ENCODE data around the gene LIX1L. TPM values are rescaled to one million over a fixed set of nuclear protein-coding genes. Genes with fewer than 3 reads are reported as not detected.

Gene LIX1L
- total RNA-seq, 1 donor from 2014 or later, result 39.4 TPM

- Mint-ChIP-seq H3K36me3 (ENCODE audit: low read depth) (peaks cover 22% of the 10 kb centered on the region), H3K27ac (peak overlapping the region; percentile 81), H3K4me1 (ENCODE audit: low read depth) (peaks cover 39% of the 10 kb centered on the region), H3K27me3 (ENCODE audit: low read depth) (no peaks in the 10 kb centered on the region), H3K4me3 (ENCODE audit: low read depth) (peak overlapping the region; percentile 90), H3K9me3 (peaks cover 15% of the 10 kb centered on the region)
- no peak for DNase-seq (ENCODE audit: low spot score)
- intact Hi-C loops (cut with micrococcal nuclease), result loop anchor here (2.0 kb wide), 2 partner anchors 46 to 74 kb away; partner anchors contain the start of gene PEX11B
These were observed 7.4 kb upstream of the LIX1L start for GRCh38 chr1:145965119-145965744.

GRCh38 chr1:145964328-145965118 lies 6.7 kb upstream of the LIX1L start, which contains the start of the genes ANKRD34A and POLR3GL:
Gene ANKRD34A (minus strand): TSS chr1:145964575. CDS start chr1:145961759, 2,816 bp downstream.
Gene POLR3GL (plus strand): TSS chr1:145964690. CDS start chr1:145974866, 10,176 bp downstream.
- Mint-ChIP-seq H3K27ac (peak within 1 kb of the TSS; percentile 81), H3K9me3 (peaks cover 15% of the 10 kb centered on the region), H3K36me3 (ENCODE audit: low read depth) (peaks cover 19% of the 10 kb centered on the region), H3K4me3 (ENCODE audit: low read depth) (peak within 1 kb of the TSS; percentile 90), H3K27me3 (ENCODE audit: low read depth) (no peaks in the 10 kb centered on the region), H3K4me1 (ENCODE audit: low read depth) (peaks cover 39% of the 10 kb centered on the region)
- intact Hi-C loops (cut with micrococcal nuclease), result loop anchor here (1.0 to 5.0 kb wide), 4 partner anchors 15 to 74 kb away; partner anchors contain the start of genes PEX11B and TXNIP
- peak; percentile 90 for DNase-seq (ENCODE audit: low spot score)

DNA sequence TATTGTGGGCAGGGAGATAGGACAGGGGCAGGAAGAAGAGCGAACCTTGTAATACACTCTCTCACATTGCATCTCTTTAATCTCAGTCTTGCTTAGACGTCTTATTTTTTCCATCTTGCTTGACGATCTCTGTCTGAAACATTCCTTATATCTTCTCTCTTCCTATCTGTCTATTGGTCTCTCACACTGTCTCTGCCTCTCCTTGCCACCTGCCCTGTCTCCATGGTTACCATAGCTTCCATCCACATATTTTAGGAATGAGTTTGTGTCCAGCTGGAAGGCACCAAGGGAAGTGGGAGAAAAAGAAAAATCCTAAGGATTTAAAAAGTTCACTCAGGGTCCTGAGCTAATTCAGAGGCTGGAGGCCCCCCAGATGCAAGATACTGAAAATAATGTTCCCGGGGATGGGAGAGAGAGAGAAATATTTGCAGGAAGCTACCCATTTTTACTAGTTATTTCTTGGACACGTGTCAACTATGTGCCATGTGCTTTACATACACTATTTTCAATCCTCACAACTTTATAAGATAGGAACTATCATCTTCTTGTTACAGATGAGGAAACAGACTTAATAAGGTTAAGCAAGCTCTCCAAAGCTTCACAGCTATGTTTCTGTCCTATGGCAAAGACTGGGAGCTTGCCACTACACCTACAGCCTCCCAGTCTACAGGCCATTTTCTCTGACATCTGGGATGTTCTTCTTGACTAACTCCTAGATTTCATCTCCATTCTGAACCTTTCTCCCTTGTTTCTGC lies 5.6 kb upstream of the LIX1L start:
- H3K4me1 Mint-ChIP-seq (ENCODE audit: low read depth), result peaks cover 48% of the 10 kb centered on the region

DNA sequence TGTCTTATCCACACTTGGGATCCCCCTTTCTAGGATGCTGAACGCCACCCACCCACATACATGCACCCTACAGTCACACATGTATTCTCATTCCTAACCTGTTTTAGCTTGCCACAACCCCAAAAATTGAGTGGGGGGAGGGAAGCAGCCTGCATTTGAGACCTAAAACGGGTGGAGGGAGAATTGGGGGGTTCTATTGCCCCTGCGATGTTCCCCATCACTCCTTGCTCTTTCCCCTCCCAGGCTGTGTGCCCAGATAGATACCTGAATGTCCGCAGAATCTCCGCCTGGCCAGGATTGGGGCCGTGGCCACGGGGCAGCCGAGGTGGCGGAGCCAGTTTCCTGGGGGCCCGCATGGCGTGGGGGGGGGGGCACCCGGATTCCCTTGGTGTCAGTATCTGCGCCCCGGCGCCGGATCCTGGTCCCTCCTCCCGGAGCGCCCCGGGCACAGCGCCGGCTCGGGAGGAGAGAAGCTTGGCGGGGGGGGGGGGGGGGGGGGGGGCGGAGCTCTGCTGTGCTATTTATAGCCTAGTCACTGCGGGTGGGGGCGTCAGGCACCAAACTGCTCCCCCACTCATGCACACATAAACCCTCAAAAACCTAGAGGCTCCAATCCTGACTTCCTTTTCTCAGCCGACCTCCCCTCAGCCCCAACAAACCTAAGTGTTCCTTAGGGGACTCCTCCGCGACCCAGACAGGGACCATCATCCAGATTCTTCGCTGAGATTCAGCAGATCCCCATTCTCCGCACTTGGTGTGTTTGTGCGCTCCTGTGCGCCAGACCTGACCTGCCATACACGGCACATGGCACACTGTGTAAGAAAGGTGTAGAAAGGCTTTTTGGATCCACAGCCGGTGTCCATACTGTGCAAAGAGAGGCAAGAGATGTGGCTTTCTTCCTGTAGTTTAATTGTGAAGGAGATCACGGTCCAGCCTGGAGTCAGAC lies 4.6 kb upstream of the LIX1L start:
- Mint-ChIP-seq H3K4me3 (ENCODE audit: low read depth) (peak overlapping the region; percentile 90), H3K36me3 (ENCODE audit: low read depth) (peaks cover 7% of the 10 kb centered on the region)
- intact Hi-C loops (cut with micrococcal nuclease), result loop anchor here (5.0 kb wide), 1 partner anchor 35 kb away; the partner anchor contains the start of gene TXNIP

More for the DNA sequence above, 5.6 kb upstream of the LIX1L start:
- Mint-ChIP-seq H3K27ac (peak overlapping the region; percentile 81), H3K27me3 (ENCODE audit: low read depth) (no peaks in the 10 kb centered on the region), H3K4me3 (ENCODE audit: low read depth) (peak overlapping the region; percentile 90), H3K9me3 (peaks cover 15% of the 10 kb centered on the region), H3K36me3 (ENCODE audit: low read depth) (peaks cover 16% of the 10 kb centered on the region)
- intact Hi-C loops (cut with micrococcal nuclease), result loop anchor here (1.0 to 5.0 kb wide), 4 partner anchors 16 to 75 kb away; partner anchors contain the start of genes PEX11B and TXNIP
- no peak for DNase-seq (ENCODE audit: low spot score)

GRCh38 chr1:145961425-145962156 lies 3.8 kb upstream of the LIX1L start:
- H3K27ac Mint-ChIP-seq, result peak overlapping the region; percentile 62
- H3K4me1 Mint-ChIP-seq (ENCODE audit: low read depth), result peaks cover 59% of the 10 kb centered on the region
- no peaks in the 10 kb centered on the region for H3K27me3 Mint-ChIP-seq (ENCODE audit: low read depth)
- H3K9me3 Mint-ChIP-seq, result no peaks in the 10 kb centered on the region
- no peak for DNase-seq (ENCODE audit: low spot score)
- H3K36me3 Mint-ChIP-seq (ENCODE audit: low read depth), result no peaks in the 10 kb centered on the region
- peak overlapping the region; percentile 87 for H3K4me3 Mint-ChIP-seq (ENCODE audit: low read depth)
- intact Hi-C loops (cut with micrococcal nuclease), result loop anchor here (5.0 kb wide), 1 partner anchor 36 kb away; the partner anchor contains the start of gene TXNIP

More for the DNA sequence above, 4.6 kb upstream of the LIX1L start:
- peaks cover 7% of the 10 kb centered on the region for H3K9me3 Mint-ChIP-seq
- H3K27ac Mint-ChIP-seq, result peak overlapping the region; percentile 77
- H3K27me3 Mint-ChIP-seq (ENCODE audit: low read depth), result no peaks in the 10 kb centered on the region
- peaks cover 53% of the 10 kb centered on the region for H3K4me1 Mint-ChIP-seq (ENCODE audit: low read depth)
- no peak for DNase-seq (ENCODE audit: low spot score)

DNA sequence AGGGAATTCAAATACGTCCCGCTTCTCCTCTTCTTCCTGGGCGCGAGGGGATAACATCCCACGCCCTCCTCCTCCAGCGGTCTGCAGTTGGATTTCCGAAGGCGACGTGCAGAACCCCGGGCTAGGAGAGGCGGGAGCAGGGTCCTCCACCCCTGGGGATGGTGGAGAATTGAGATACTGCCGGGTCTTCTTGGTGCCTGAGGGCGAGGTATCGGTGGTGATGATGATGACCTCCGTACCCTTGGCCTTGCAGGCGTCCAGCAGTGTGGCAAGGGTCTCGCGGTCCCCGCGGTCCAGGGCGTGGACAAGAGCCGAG lies 3.2 kb upstream of the LIX1L start:
- Mint-ChIP-seq H3K27me3 (ENCODE audit: low read depth) (no peaks in the 10 kb centered on the region), H3K36me3 (ENCODE audit: low read depth) (no peaks in the 10 kb centered on the region), H3K4me3 (ENCODE audit: low read depth) (peak overlapping the region; percentile 87), H3K4me1 (ENCODE audit: low read depth) (peaks cover 63% of the 10 kb centered on the region), H3K9me3 (no peaks in the 10 kb centered on the region), H3K27ac (peak overlapping the region; percentile 34)
- intact Hi-C loops (cut with micrococcal nuclease), result loop anchor here (5.0 kb wide), 1 partner anchor 36 kb away; the partner anchor contains the start of gene TXNIP
- no peak for DNase-seq (ENCODE audit: low spot score)

DNA sequence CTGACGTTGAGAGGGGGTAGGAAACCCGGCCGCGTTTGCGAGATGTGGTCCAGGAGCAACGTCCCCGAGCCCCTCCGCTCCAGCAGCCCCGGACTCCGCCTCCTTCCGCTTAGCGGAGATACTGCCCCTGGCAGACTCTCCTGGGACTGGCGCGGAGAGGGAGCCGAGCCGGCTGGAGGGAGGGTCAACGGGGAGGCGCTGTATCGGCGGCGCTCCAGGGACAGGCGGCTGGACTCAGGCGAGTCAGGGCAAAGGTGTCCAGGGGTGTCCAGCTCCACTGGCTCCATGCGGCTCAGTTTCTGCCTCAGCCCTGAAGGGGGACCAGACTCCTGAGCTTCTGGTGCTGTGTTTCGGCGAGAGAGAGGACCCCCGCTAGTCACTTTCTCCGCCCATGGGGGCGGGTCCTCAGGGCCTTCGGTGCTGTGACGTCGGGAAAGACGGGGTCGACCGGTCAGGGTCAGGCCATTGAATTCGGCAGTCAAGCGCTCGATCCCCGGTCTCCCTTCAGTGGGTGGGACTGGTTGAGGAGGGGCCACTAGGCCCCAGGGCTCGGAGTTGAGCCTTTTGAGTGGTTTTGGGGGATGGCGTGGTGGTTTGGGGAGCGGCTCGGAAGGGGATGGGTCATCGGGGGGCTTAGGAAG lies 2.8 kb upstream of the LIX1L start:
- intact Hi-C loops (cut with micrococcal nuclease), result loop anchor here (5.0 kb wide), 1 partner anchor 37 kb away; the partner anchor contains the start of gene TXNIP
- DNase-seq (ENCODE audit: low spot score), result no peak
- Mint-ChIP-seq H3K4me3 (ENCODE audit: low read depth) (peak overlapping the region; percentile 87), H3K27me3 (ENCODE audit: low read depth) (no peaks in the 10 kb centered on the region), H3K4me1 (ENCODE audit: low read depth) (peaks cover 67% of the 10 kb centered on the region), H3K27ac (peak overlapping the region; percentile 34), H3K36me3 (ENCODE audit: low read depth) (peaks cover under 1% of the 10 kb centered on the region), H3K9me3 (no peaks in the 10 kb centered on the region)

- Mint-ChIP-seq H3K27me3 (ENCODE audit: low read depth) (no peaks in the 10 kb centered on the region), H3K36me3 (ENCODE audit: low read depth) (peaks cover 5% of the 10 kb centered on the region), H3K9me3 (no peaks in the 10 kb centered on the region), H3K4me1 (ENCODE audit: low read depth) (peaks cover 69% of the 10 kb centered on the region), H3K4me3 (ENCODE audit: low read depth) (peak overlapping the region; percentile 9), H3K27ac (no peak overlapping the region)
- no peak for DNase-seq (ENCODE audit: low spot score)
- intact Hi-C loops (cut with micrococcal nuclease), result loop anchor here (2.0 to 5.0 kb wide), 2 partner anchors 37 to 77 kb away; partner anchors contain the start of gene TXNIP
These were observed 2.2 kb upstream of the LIX1L start for GRCh38 chr1:145959957-145960467.

GRCh38 chr1:145959333-145959732 lies 1.5 kb upstream of the LIX1L start:
- no peaks in the 10 kb centered on the region for H3K27me3 Mint-ChIP-seq (ENCODE audit: low read depth)
- H3K27ac Mint-ChIP-seq, result no peak overlapping the region
- peak overlapping the region; percentile 1 for H3K4me3 Mint-ChIP-seq (ENCODE audit: low read depth)
- intact Hi-C loops (cut with micrococcal nuclease), result loop anchor here (2.0 kb wide), 1 partner anchor 77 kb away; no protein-coding TSS in a partner anchor
- DNase-seq (ENCODE audit: low spot score), result no peak
- peaks cover 71% of the 10 kb centered on the region for H3K4me1 Mint-ChIP-seq (ENCODE audit: low read depth)
- peaks cover 5% of the 10 kb centered on the region for H3K36me3 Mint-ChIP-seq (ENCODE audit: low read depth)
- H3K9me3 Mint-ChIP-seq, result no peaks in the 10 kb centered on the region

DNA sequence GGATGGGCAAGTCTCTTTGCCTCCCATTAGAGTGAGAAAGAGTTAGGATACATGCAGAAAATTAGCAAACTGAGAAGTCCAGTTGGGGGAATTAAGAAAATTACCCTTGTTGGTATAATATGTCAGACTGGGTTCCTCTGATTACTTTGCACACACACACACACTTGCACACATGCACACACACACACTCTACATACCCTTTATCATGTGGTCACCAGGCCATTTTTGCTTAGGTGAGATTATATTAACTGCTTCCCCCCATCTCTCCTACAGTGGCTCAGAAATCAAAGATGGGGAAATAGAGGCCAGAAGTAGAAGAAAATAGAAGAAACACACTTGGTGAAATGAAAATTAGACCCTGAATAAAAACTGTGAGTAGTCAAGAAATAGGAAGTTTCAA lies 917 bp upstream of the LIX1L start:
- Mint-ChIP-seq H3K27ac (no peak overlapping the region), H3K9me3 (no peaks in the 10 kb centered on the region), H3K4me3 (ENCODE audit: low read depth) (no peak overlapping the region), H3K27me3 (ENCODE audit: low read depth) (no peaks in the 10 kb centered on the region), H3K36me3 (ENCODE audit: low read depth) (peaks cover 7% of the 10 kb centered on the region), H3K4me1 (ENCODE audit: low read depth) (peaks cover 67% of the 10 kb centered on the region)
- intact Hi-C loops (cut with micrococcal nuclease), result loop anchor here (2.0 kb wide), 1 partner anchor 78 kb away; no protein-coding TSS in a partner anchor
- DNase-seq (ENCODE audit: low spot score), result no peak

Measured in activated T-helper 2 cell treated with anti-CD3 and anti-CD28 coated beads, Interferon-gamma antibody, Interleukin-2, Interleukin-4, amounts not matched to agents 10 μg/mL and 5 μg/mL and 100 μg/mL, durations not matched to agents 14 hours and 24 hours and 36 hours (primary cell).